SU-DHL-6 (cell line): ENCODE results near the gene NIM1K.

ENCODE experiments used
- CTCF ChIP-seq: fragments of 200-600 bp; sonication (generic); IDR thresholded peaks from one replicate; pipeline ENCODE4 v1.5.1; 2017; ENCODE audit warnings: antibody characterized with exemption, mild to moderate bottlenecking, low read length, moderate library complexity; ENCODE audit not compliant: insufficient read depth, poor library complexity, severe bottlenecking
- EZH2phosphoT487 ChIP-seq: fragments of 200-600 bp; sonication (generic), shearing (Covaris generic); conservative IDR thresholded peaks from 2 replicates; pipeline ENCODE4 v1.6.1; 2018; ENCODE audit warnings: mild to moderate bottlenecking, antibody characterized with exemption, low read length, moderate library complexity, mixed read lengths

- TF ChIP-seq CTCF (no peak), EZH2phosphoT487 (no peak)
These were observed 83.4 kb downstream of the NIM1K start for GRCh38 chr5:43275391-43275790.
